CD14-positive monocyte (primary cell): Measurements from ENCODE around the gene GLP2R. TPM values are rescaled to one million over a fixed set of nuclear protein-coding genes. Genes with fewer than 3 reads are reported as not detected.
A peak's percentile ranks its signal among the peaks of the same experiment; 100 is the strongest.

Source experiments
- DNase-seq, 3 donors: peaks; one replicate each; pipeline ENCODE4 v3.0.0-alpha.2; 2011 to 2022
- H2AFZ ChIP-seq: 2 replicates; pipeline ENCODE4 v1.6.0; 2012; ENCODE audit warnings: mild to moderate bottlenecking, low read depth, low read length, inconsistent platforms; ENCODE audit not compliant: insufficient read depth, poor library complexity, severe bottlenecking
- H3K27ac ChIP-seq, 2 donors: 1 replicate in 1 of 2; 2 replicates in 1 of 2; pipeline ENCODE4 v1.5.1; 2012 to 2013; ENCODE audit warnings: low read length in 2 of 2, control low read depth in 1 of 2, inconsistent platforms in 1 of 2, low read depth in 1 of 2, mild to moderate bottlenecking in 1 of 2
- H3K27me3 ChIP-seq, 2 donors: one replicate each; pipeline versions ENCODE4 v1.6.0 to v1.6.1; 2011 to 2013; ENCODE audit warnings: low read length in 2 of 2; ENCODE audit not compliant: control insufficient read depth in 2 of 2, insufficient read depth in 2 of 2
- H3K36me3 ChIP-seq, 2 donors: replicated peaks in 1 of 2; 1 replicate in 1 of 2; 2 replicates in 1 of 2; pipeline versions ENCODE4 v1.5.1 to v1.6.1; 2012 to 2013; ENCODE audit warnings: low read length in 2 of 2, control low read depth in 1 of 2, inconsistent platforms in 1 of 2, mild to moderate bottlenecking in 1 of 2; ENCODE audit not compliant: insufficient read depth in 2 of 2, control insufficient read depth in 1 of 2
- H3K4me1 ChIP-seq, 2 donors: 1 replicate in 1 of 2; 2 replicates in 1 of 2; pipeline versions ENCODE4 v1.5.1 to v1.6.1; 2012 to 2013; ENCODE audit warnings: low read length in 2 of 2, control low read depth in 1 of 2, inconsistent platforms in 1 of 2, mild to moderate bottlenecking in 1 of 2, moderate library complexity in 1 of 2; ENCODE audit not compliant: insufficient read depth in 2 of 2, control insufficient read depth in 1 of 2
- H3K4me2 ChIP-seq: replicated peaks from 2 replicates; pipeline ENCODE3; 2012; ENCODE audit warnings: low read length, moderate library complexity, mild to moderate bottlenecking; ENCODE audit not compliant: poor library complexity, severe bottlenecking; ENCODE audit errors: extremely low read depth
- H3K4me3 ChIP-seq, 3 experiments: fragments of 200-600 bp in 1 of 3; sonication (generic) in 1 of 3; replicated peaks in 1 of 3; 1 replicate in 2 of 3; 2 replicates in 1 of 3; pipeline ENCODE4 v1.5.1; 2011 to 2013; ENCODE audit warnings: low read length in 3 of 3, mild to moderate bottlenecking in 3 of 3, control low read depth in 2 of 3, low read depth in 2 of 3, inconsistent platforms in 1 of 3, moderate library complexity in 1 of 3
- H3K79me2 ChIP-seq: 2 replicates; pipeline ENCODE4 v1.6.0; 2012; ENCODE audit warnings: mild to moderate bottlenecking, control low read depth, inconsistent platforms, low read length, moderate library complexity; ENCODE audit not compliant: insufficient read depth
- H3K9ac ChIP-seq: 2 replicates; pipeline ENCODE4 v1.6.0; 2017; ENCODE audit warnings: low read length, mild to moderate bottlenecking; ENCODE audit not compliant: insufficient read depth, poor library complexity, severe bottlenecking
- H3K9me3 ChIP-seq, 2 donors: replicated peaks in 1 of 2; 1 replicate in 1 of 2; 2 replicates in 1 of 2; pipeline versions ENCODE4 v1.5.1 to v1.6.1; 2012 to 2013; ENCODE audit warnings: low read length in 2 of 2, control low read depth in 1 of 2; ENCODE audit not compliant: control insufficient read depth in 1 of 2, insufficient read depth in 1 of 2
- H4K20me1 ChIP-seq: 2 replicates; pipeline ENCODE4 v1.6.0; 2012; ENCODE audit warnings: mild to moderate bottlenecking, low read length, control low read depth, moderate library complexity; ENCODE audit not compliant: insufficient read depth
- H3K27ac Mint-ChIP-seq, 7 donors: one replicate each; pipeline ENCODE4 v1.8.0; 2020; ENCODE audit warnings: mild to moderate bottlenecking in 7 of 7, mixed read lengths in 7 of 7, moderate library complexity in 6 of 7, inconsistent platforms in 2 of 7
- H3K27me3 Mint-ChIP-seq, 3 donors: one replicate each; pipeline ENCODE4 v1.8.0; 2021 to 2022; ENCODE audit warnings: low read depth in 3 of 3, mild to moderate bottlenecking in 3 of 3, mixed read lengths in 3 of 3, moderate library complexity in 3 of 3, inconsistent platforms in 1 of 3
- H3K36me3 Mint-ChIP-seq, 2 donors: one replicate each; pipeline ENCODE4 v1.8.0; 2020; ENCODE audit warnings: mixed read lengths in 2 of 2, inconsistent platforms in 1 of 2, mild to moderate bottlenecking in 1 of 2
- H3K4me1 Mint-ChIP-seq: one replicate; pipeline ENCODE4 v1.8.0; 2020; ENCODE audit warnings: mild to moderate bottlenecking, mixed read lengths
- H3K4me3 Mint-ChIP-seq, 2 donors: one replicate each; pipeline ENCODE4 v1.8.0; 2020; ENCODE audit warnings: mild to moderate bottlenecking in 2 of 2, mixed read lengths in 2 of 2, moderate library complexity in 1 of 2
- H3K9me3 Mint-ChIP-seq, 7 donors: one replicate each; pipeline ENCODE4 v1.8.0; 2020 to 2022; ENCODE audit warnings: mixed read lengths in 7 of 7, mild to moderate bottlenecking in 6 of 7, moderate library complexity in 6 of 7, inconsistent platforms in 2 of 7
- CTCF ChIP-seq: fragments of 200-600 bp; IDR thresholded peaks from one replicate; pipeline ENCODE4 v1.8.0; 2022; ENCODE audit warnings: antibody characterized with exemption, mild to moderate bottlenecking
- WGBS: methylation state at CpG from one replicate; pipeline ENCODE4 v1.1.5; 2013; ENCODE audit warnings: missing lambda C conversion rate; ENCODE audit not compliant: insufficient coverage; 5-methylcytosine and 5-hydroxymethylcytosine counted together
- intact Hi-C, 2 donors: fragments of 100-400 bp; cut with micrococcal nuclease; formaldehyde crosslinking; loops; one replicate each; pipeline versions ENCODE4 v1.15.0 to v1.15.1; 2023
- polyA plus RNA-seq, 3 donors: library from polyadenylated mRNA; depleted of rRNA in 1 of 3; unstranded in 2 of 3; stranded (reverse) in 1 of 3; fragments of 300-500 nt in 2 of 3; fragments of >200 nt in 1 of 3; fragmentation: Illumina TruSeq in 2 of 3; gene quantifications; 1 replicate in 2 of 3; 2 replicates in 1 of 3; pipeline ENCODE4 v1.2.3, GENCODE V29; 2012 to 2021

GLP2R gene
- polyA plus RNA-seq, 3 donors: not detected

- H2AFZ ChIP-seq: no peak overlapping the region
- TF ChIP-seq CTCF: no peak
- WGBS: 94% methylated on average over 8 of the region's 12 CpGs
- no peaks in the 10 kb centered on the region for H3K79me2 ChIP-seq
- Mint-ChIP-seq H3K4me1 (no peaks in the 10 kb centered on the region), H3K4me3 (no peak overlapping the region), H3K27me3 (peaks cover 0 to 2% (median 2%) of the 10 kb centered on the region in 3 donors), H3K36me3 (peaks cover 42 to 45% of the 10 kb centered on the region in 2 donors), H3K9me3 (peaks cover 0 to 2% (median 0%) of the 10 kb centered on the region in 7 donors), H3K27ac (peak overlapping the region in 1 of 7 donors; percentile 25)
- peaks cover 61% of the 10 kb centered on the region for H4K20me1 ChIP-seq
- H3K9ac ChIP-seq: no peak overlapping the region
- no peak for DNase-seq
- H3K27me3 ChIP-seq: no peaks in the 10 kb centered on the region
- no peak overlapping the region for H3K4me3 ChIP-seq
- H3K4me2 ChIP-seq: no peak overlapping the region
- no peaks in the 10 kb centered on the region for H3K4me1 ChIP-seq
- intact Hi-C loops: no loop called here
- H3K27ac ChIP-seq: no peak overlapping the region
- H3K9me3 ChIP-seq: no peaks in the 10 kb centered on the region
- H3K36me3 ChIP-seq: peaks cover 35 to 46% of the 10 kb centered on the region in 2 donors
Observed at GRCh38 chr17:9911089-9911488, 85.4 kb downstream of the GLP2R start.

GRCh38 chr17:9912121-9913099 lies 86.7 kb downstream of the GLP2R start:
- Mint-ChIP-seq H3K27ac (peak overlapping the region in 1 of 7 donors; percentile 52), H3K36me3 (peaks cover 53 to 58% of the 10 kb centered on the region in 2 donors), H3K9me3 (peaks cover 0 to 2% (median 0%) of the 10 kb centered on the region in 7 donors), H3K4me3 (no peak overlapping the region), H3K27me3 (peaks cover 0 to 2% (median 2%) of the 10 kb centered on the region in 3 donors), H3K4me1 (no peaks in the 10 kb centered on the region)
- H3K36me3 ChIP-seq: peaks cover 48 to 59% of the 10 kb centered on the region in 2 donors
- no peak overlapping the region for H3K4me2 ChIP-seq
- DNase-seq: no peak
- no peak overlapping the region for H3K27ac ChIP-seq
- intact Hi-C loops: no loop called here
- no peaks in the 10 kb centered on the region for H3K27me3 ChIP-seq
- H2AFZ ChIP-seq: no peak overlapping the region
- no peaks in the 10 kb centered on the region for H3K4me1 ChIP-seq
- TF ChIP-seq CTCF: no peak
- no peak overlapping the region for H3K9ac ChIP-seq
- H3K4me3 ChIP-seq: no peak overlapping the region
- 73% methylated on average over 8 of the region's 18 CpGs for WGBS
- peaks cover 74% of the 10 kb centered on the region for H4K20me1 ChIP-seq
- H3K79me2 ChIP-seq: no peaks in the 10 kb centered on the region
- no peaks in the 10 kb centered on the region for H3K9me3 ChIP-seq
